Keratinocyte (primary cell): ENCODE data around the gene SLC1A4. TPM values are rescaled to one million over a fixed set of nuclear protein-coding genes. Genes with fewer than 3 reads are reported as not detected.

Source experiments
- DNase-seq: peaks from one replicate; pipeline ENCODE4 v3.0.0-alpha.2; 2011; ENCODE audit warnings: low read depth, missing footprints, low spot score
- FAIRE-seq: peaks from 2 replicates; lab custom pipeline; 2011; peaks lifted over from hg19 to GRCh38; lab: Jason Lieb, UNC
- H2AFZ ChIP-seq: 2 replicates; pipeline ENCODE4 v1.6.0; 2012; ENCODE audit warnings: low read length, control low read depth, inconsistent platforms; ENCODE audit not compliant: control insufficient read depth
- H3K27ac ChIP-seq: 2 replicates; pipeline ENCODE4 v1.5.1; 2011; ENCODE audit warnings: low read length; ENCODE audit not compliant: control insufficient read depth, insufficient read depth
- H3K27me3 ChIP-seq: 3 replicates; pipeline ENCODE4 v1.6.0; 2011; ENCODE audit warnings: low read length; ENCODE audit not compliant: control insufficient read depth, insufficient read depth; ENCODE audit errors: extremely low read depth
- H3K36me3 ChIP-seq, 2 experiments: 2 replicates in 1 of 2; 3 replicates in 1 of 2; pipeline ENCODE4 v1.5.1; 2011; ENCODE audit warnings: low read length in 2 of 2, mild to moderate bottlenecking in 1 of 2; ENCODE audit not compliant: control insufficient read depth in 2 of 2, insufficient read depth in 2 of 2; ENCODE audit errors: extremely low read depth in 1 of 2
- H3K4me1 ChIP-seq: 3 replicates; pipeline ENCODE4 v1.5.1; 2011; ENCODE audit warnings: low read length; ENCODE audit not compliant: control insufficient read depth, insufficient read depth; ENCODE audit errors: extremely low read depth
- H3K4me2 ChIP-seq: 3 replicates; pipeline ENCODE4 v1.6.0; 2011; ENCODE audit warnings: low read depth, low read length; ENCODE audit not compliant: control insufficient read depth, insufficient read depth; ENCODE audit errors: extremely low read depth
- H3K4me3 ChIP-seq, 3 experiments: fragments of 200-600 bp in 1 of 3; sonication (generic) in 1 of 3; 2 replicates in 2 of 3; 3 replicates in 1 of 3; pipeline ENCODE4 v1.5.1; 2011 to 2016; ENCODE audit warnings: low read length in 3 of 3, mild to moderate bottlenecking in 3 of 3, control low read depth in 2 of 3, inconsistent platforms in 1 of 3, low read depth in 1 of 3, mixed read lengths in 1 of 3, mixed run types in 1 of 3, moderate library complexity in 1 of 3; ENCODE audit not compliant: control insufficient read depth in 2 of 3, insufficient read depth in 2 of 3; ENCODE audit errors: extremely low read depth in 1 of 3
- H3K79me2 ChIP-seq: 2 replicates; pipeline ENCODE4 v1.6.0; 2012; ENCODE audit warnings: low read length; ENCODE audit not compliant: control insufficient read depth, insufficient read depth
- H3K9ac ChIP-seq: 3 replicates; pipeline ENCODE4 v1.6.0; 2011; ENCODE audit warnings: low read length; ENCODE audit not compliant: control insufficient read depth, insufficient read depth; ENCODE audit errors: extremely low read depth
- H3K9me1 ChIP-seq: 3 replicates; pipeline ENCODE4 v1.6.0; 2011; ENCODE audit warnings: low read length; ENCODE audit not compliant: control insufficient read depth, insufficient read depth; ENCODE audit errors: extremely low read depth
- H3K9me3 ChIP-seq: 2 replicates; pipeline ENCODE4 v1.5.1; 2012; ENCODE audit warnings: low read depth, low read length; ENCODE audit not compliant: control insufficient read depth
- H4K20me1 ChIP-seq: 3 replicates; pipeline ENCODE4 v1.6.0; 2011; ENCODE audit warnings: low read length; ENCODE audit not compliant: control insufficient read depth, insufficient read depth; ENCODE audit errors: extremely low read depth
- CTCF ChIP-seq, 3 experiments: IDR thresholded peaks in 1 of 3; conservative IDR thresholded peaks in 1 of 3; optimal IDR thresholded peaks in 1 of 3; 2 replicates in 2 of 3; 3 replicates in 1 of 3; pipeline versions ENCODE3 to v1.5.1; 2011; ENCODE audit warnings: low read length in 3 of 3, mild to moderate bottlenecking in 3 of 3, moderate library complexity in 2 of 3, control low read depth in 1 of 3, inconsistent platforms in 1 of 3; ENCODE audit not compliant: insufficient read depth in 2 of 3; ENCODE audit errors: extremely low read depth in 1 of 3
- EZH2 ChIP-seq: IDR thresholded peaks from one replicate; pipeline ENCODE4 v1.6.1; 2012; ENCODE audit warnings: inconsistent platforms, mild to moderate bottlenecking, low read length, moderate library complexity
- dilution Hi-C: fragments of 300-500 bp; cut with MboI; formaldehyde crosslinking; loops from one replicate; pipeline ENCODE4 v1.7.0; 2020; ENCODE audit warnings: low sequenced_read_pairs; ENCODE audit not compliant: extremely low pct_ligation_motif_present
- polyA plus RNA-seq, 5 experiments: library from polyadenylated mRNA; depleted of rRNA in 3 of 5; stranded (reverse) in 3 of 5; stranded (forward) in 1 of 5; unstranded in 1 of 5; fragments of >200 nt; gene quantifications; 1 replicate in 1 of 5; 2 replicates in 3 of 5; 3 replicates in 1 of 5; pipeline versions ENCODE4 v1.2.1 to v1.2.3, GENCODE V29; 2011 to 2012; ENCODE audit warnings: missing spikeins in 2 of 5, low read depth in 1 of 5, low replicate concordance in 1 of 5

The SLC1A4 gene
- polyA plus RNA-seq, 1 donor (not counting 4 experiments of a cell fraction or from before 2014, with no cell fraction given) = 8.2 TPM

GRCh38 chr2:64957109-64957903 is 31.9 kb upstream of the SLC1A4 start:
- no peak for TF ChIP-seq EZH2
- no peak for TF ChIP-seq CTCF (optimal IDR thresholded peaks at IDR 0.05 in 1 of 3, IDR thresholded peaks at IDR 0.05 in 1 of 3, conservative IDR thresholded peaks at IDR 0.05 in 1 of 3; ENCODE audit: extremely low read depth in 1 of 3, insufficient read depth in 2 of 3, low read length in 3 of 3)
- DNase-seq (no peak), FAIRE-seq (no peak)
- Histone ChIP-seq H3K9me1 (no peaks in the 10 kb centered on the region), H2AFZ (no peak overlapping the region), H3K9me3 (peaks cover 2% of the 10 kb centered on the region), H3K9ac (no peak overlapping the region), H3K79me2 (no peaks in the 10 kb centered on the region), H3K27ac (no peak overlapping the region), H3K4me3 (no peak overlapping the region), H4K20me1 (no peaks in the 10 kb centered on the region), H3K4me2 (no peak overlapping the region), H3K27me3 (no peaks in the 10 kb centered on the region), H3K4me1 (peaks cover 6% of the 10 kb centered on the region), H3K36me3 (no peaks in the 10 kb centered on the region)
- dilution Hi-C loops = no loop called here

- Histone ChIP-seq H3K36me3 (no peaks in the 10 kb centered on the region), H3K27me3 (no peaks in the 10 kb centered on the region), H3K4me2 (no peak overlapping the region), H2AFZ (no peak overlapping the region), H3K4me3 (no peak overlapping the region), H3K9me1 (no peaks in the 10 kb centered on the region), H3K27ac (no peak overlapping the region), H3K79me2 (no peaks in the 10 kb centered on the region), H3K9me3 (peaks cover 2% of the 10 kb centered on the region), H3K9ac (no peak overlapping the region), H3K4me1 (peaks cover 9% of the 10 kb centered on the region), H4K20me1 (no peaks in the 10 kb centered on the region)
- FAIRE-seq = no peak
- no peak for DNase-seq
- TF ChIP-seq CTCF (optimal IDR thresholded peaks at IDR 0.05 in 1 of 3, IDR thresholded peaks at IDR 0.05 in 1 of 3, conservative IDR thresholded peaks at IDR 0.05 in 1 of 3; ENCODE audit: extremely low read depth in 1 of 3, insufficient read depth in 2 of 3, low read length in 3 of 3) (no peak), EZH2 (no peak)
- dilution Hi-C loops = no loop called here
Measured at GRCh38 chr2:64958556-64958955, 30.6 kb upstream of the SLC1A4 start.
